D721Med (cell line): ENCODE data around the gene VSIG10L.

Experiments used
- DNase-seq: peaks from one replicate; pipeline ENCODE4 v3.0.0; 2011; ENCODE audit warnings: low spot score; ENCODE audit not compliant: insufficient read length
- FAIRE-seq: peaks from 2 replicates; lab custom pipeline; 2011; peaks lifted over from hg19 to GRCh38; lab: Jason Lieb, UNC
- TF ChIP-seq, protein P1 (sequence below): IDR thresholded peaks from 2 replicates; pipeline ENCODE4 v1.5.1; 2012; ENCODE audit warnings: mild to moderate bottlenecking, control low read depth; ENCODE audit not compliant: insufficient read depth; ENCODE audit errors: missing control alignments

VSIG10L gene

GRCh38 chr19:51321799-51322198 is 20.1 kb downstream of the VSIG10L start:
- TF ChIP-seq, protein P1, sequence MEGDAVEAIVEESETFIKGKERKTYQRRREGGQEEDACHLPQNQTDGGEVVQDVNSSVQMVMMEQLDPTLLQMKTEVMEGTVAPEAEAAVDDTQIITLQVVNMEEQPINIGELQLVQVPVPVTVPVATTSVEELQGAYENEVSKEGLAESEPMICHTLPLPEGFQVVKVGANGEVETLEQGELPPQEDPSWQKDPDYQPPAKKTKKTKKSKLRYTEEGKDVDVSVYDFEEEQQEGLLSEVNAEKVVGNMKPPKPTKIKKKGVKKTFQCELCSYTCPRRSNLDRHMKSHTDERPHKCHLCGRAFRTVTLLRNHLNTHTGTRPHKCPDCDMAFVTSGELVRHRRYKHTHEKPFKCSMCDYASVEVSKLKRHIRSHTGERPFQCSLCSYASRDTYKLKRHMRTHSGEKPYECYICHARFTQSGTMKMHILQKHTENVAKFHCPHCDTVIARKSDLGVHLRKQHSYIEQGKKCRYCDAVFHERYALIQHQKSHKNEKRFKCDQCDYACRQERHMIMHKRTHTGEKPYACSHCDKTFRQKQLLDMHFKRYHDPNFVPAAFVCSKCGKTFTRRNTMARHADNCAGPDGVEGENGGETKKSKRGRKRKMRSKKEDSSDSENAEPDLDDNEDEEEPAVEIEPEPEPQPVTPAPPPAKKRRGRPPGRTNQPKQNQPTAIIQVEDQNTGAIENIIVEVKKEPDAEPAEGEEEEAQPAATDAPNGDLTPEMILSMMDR = no peak
- no peak for DNase-seq
- no peak for FAIRE-seq

GRCh38 chr19:51320280-51320657 is 21.7 kb downstream of the VSIG10L start:
- DNase-seq (no peak), FAIRE-seq (no peak)
- TF ChIP-seq, protein P1 = no peak

GRCh38 chr19:51319649-51320279 is 22.2 kb downstream of the VSIG10L start:
- FAIRE-seq (no peak), DNase-seq (no peak)
- TF ChIP-seq, protein P1 = no peak

GRCh38 chr19:51318687-51319648 is 23.0 kb downstream of the VSIG10L start:
- no peak for DNase-seq
- FAIRE-seq = no peak
- TF ChIP-seq, protein P1 = no peak

DNA sequence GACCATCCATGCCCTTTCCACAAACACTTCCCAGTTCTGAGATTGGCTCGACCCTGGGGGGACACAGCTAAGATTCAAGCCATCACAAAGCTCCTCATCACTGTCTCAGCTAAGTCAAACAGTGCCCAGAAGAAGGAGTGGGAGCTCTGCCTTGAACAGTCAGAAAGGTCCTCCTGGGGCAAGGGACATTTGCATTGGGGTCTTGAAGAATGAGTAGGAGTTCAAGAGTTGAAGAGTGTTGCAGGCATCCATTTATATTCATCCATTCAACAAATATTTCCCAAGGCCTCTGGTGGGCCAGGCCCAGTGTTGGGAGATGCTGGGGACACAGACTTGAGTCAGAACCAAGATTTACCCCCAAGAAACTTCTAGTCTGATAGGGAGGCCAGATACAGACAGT is 24.0 kb downstream of the VSIG10L start:
- no peak for FAIRE-seq
- no peak for DNase-seq
- TF ChIP-seq, protein P1 = no peak

DNA sequence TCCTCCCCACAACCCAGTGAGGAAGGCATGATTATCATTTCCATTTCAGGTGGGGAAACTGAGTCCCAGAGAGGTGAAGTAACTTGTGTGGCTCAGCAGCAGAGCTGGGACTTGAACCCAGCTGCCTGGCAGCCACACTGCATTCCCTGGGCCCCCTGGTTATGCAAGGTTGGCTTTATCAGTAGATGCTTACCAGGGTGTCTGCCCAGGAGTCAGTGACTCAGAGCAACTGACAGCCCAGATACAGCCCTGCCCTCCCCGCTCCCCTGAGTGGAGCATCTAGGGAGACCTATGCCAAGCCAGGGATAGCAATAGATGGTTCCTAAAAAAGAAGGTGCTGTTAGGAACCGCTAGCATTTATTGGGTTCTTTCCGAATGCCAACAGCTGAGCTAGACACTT is 24.6 kb downstream of the VSIG10L start:
- DNase-seq (no peak), FAIRE-seq (no peak)
- TF ChIP-seq, protein P1 = no peak
